ENCODE results near the gene CATSPER4.

The CATSPER4 gene

GRCh38 chr1:26190373-26190987, at the start of gene CATSPER4:
TSS of gene CATSPER4 (plus strand) at chr1:26190602. CDS start at chr1:26190628, 26 bp downstream.
- no peak for DNase-seq (ENCODE audit: low spot score)

- no peak for DNase-seq (ENCODE audit: low spot score)
Measured at GRCh38 chr1:26142159-26142558, 48.2 kb upstream of the CATSPER4 start.

- peak; percentile 86 for DNase-seq (ENCODE audit: low spot score)
Measured at GRCh38 chr1:26145041-26145959, 45.1 kb upstream of the CATSPER4 start.

GRCh38 chr1:26145960-26146294, 44.5 kb upstream of the CATSPER4 start:
- DNase-seq (ENCODE audit: low spot score): no peak

- no peak for DNase-seq (ENCODE audit: low spot score)
Measured at GRCh38 chr1:26148887-26149286, 41.5 kb upstream of the CATSPER4 start.

- no peak for DNase-seq (ENCODE audit: low spot score)
Measured at GRCh38 chr1:26153966-26154532, 36.4 kb upstream of the CATSPER4 start.

GRCh38 chr1:26154750-26155149, 35.7 kb upstream of the CATSPER4 start:
- DNase-seq (ENCODE audit: low spot score): no peak

GRCh38 chr1:26155370-26156284, 34.8 kb upstream of the CATSPER4 start:
- no peak for DNase-seq (ENCODE audit: low spot score)

GRCh38 chr1:26156285-26157038, 33.9 kb upstream of the CATSPER4 start:
- DNase-seq (ENCODE audit: low spot score): no peak

- DNase-seq (ENCODE audit: low spot score): no peak
Measured at GRCh38 chr1:26158271-26158907, 32.0 kb upstream of the CATSPER4 start.

- no peak for DNase-seq (ENCODE audit: low spot score)
Measured at GRCh38 chr1:26158908-26159742, 31.3 kb upstream of the CATSPER4 start, which contains the start of gene FAM110D. TSS of gene FAM110D (plus strand) at chr1:26159079. CDS start at chr1:26161292, 2,213 bp downstream.

- no peak for DNase-seq (ENCODE audit: low spot score)
Measured at GRCh38 chr1:26159743-26160039, 30.7 kb upstream of the CATSPER4 start.

- no peak for DNase-seq (ENCODE audit: low spot score)
Measured at GRCh38 chr1:26160527-26161414, 29.6 kb upstream of the CATSPER4 start.

- DNase-seq (ENCODE audit: low spot score): peak; percentile 32
Measured at GRCh38 chr1:26161415-26162219, 28.8 kb upstream of the CATSPER4 start.

- no peak for DNase-seq (ENCODE audit: low spot score)
Measured at GRCh38 chr1:26162220-26162709, 28.1 kb upstream of the CATSPER4 start.

GRCh38 chr1:26163684-26164035, 26.7 kb upstream of the CATSPER4 start:
- no peak for DNase-seq (ENCODE audit: low spot score)

GRCh38 chr1:26164036-26164860, 26.2 kb upstream of the CATSPER4 start:
- no peak for DNase-seq (ENCODE audit: low spot score)

All from globus pallidus (tissue), 1 donor.